ENCODE measurements around the gene MT1E.
"Not testable (repeated sequence)": the region's sequence is repeated elsewhere in the genome, so short reads cannot be mapped to it uniquely, and the experiment has no call there.

Gene MT1E

DNA sequence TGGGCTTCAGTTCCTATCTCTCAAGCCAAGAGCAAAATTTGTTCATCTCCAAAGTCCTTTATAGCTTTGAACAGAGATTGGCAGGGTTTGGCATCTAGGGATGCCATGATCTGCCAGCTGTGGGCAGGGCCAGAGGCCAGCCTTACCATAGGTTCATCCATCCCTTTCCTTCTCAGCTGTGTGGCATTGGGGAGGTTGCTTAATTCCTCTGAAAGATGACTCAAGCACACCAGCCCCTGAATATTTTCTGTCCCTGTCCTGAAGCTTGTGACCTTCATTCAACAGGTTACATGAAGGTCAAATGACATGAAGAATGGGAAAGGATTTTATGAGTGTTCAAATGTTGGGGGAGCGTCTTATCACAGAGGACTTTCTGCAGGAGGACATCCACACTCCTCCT is 38.9 kb downstream of the MT1E start:
- Histone ChIP-seq H3F3A (ENCODE audit: control insufficient read depth, insufficient read depth) (no peaks in the 10 kb centered on the region), H3K4me3 (ENCODE audit: low read length) (no peak overlapping the region), H3K27me3 (ENCODE audit: control insufficient read depth, low read length) (peaks cover 53% of the 10 kb centered on the region), H4K20me1 (ENCODE audit: control insufficient read depth, insufficient read depth, low read depth, low read length) (no peaks in the 10 kb centered on the region), H3K9me3 (ENCODE audit: control insufficient read depth, insufficient read depth, low read length) (no peaks in the 10 kb centered on the region), H3K9me2 (replicated peaks; ENCODE audit: control insufficient read depth, low read length) (no peaks in the 10 kb centered on the region), H3K36me3 (ENCODE audit: control insufficient read depth, low read length) (no peaks in the 10 kb centered on the region), H3K4me1 (ENCODE audit: control insufficient read depth, low read length) (no peaks in the 10 kb centered on the region), H3K79me2 (ENCODE audit: control insufficient read depth, low read length) (no peaks in the 10 kb centered on the region), H3K4me2 (ENCODE audit: low read length) (no peak overlapping the region), H3K27ac (ENCODE audit: low read depth, low read length) (no peak overlapping the region)
- no peak for TF ChIP-seq EZH2phosphoT487 (IDR thresholded peaks at IDR 0.05; ENCODE audit: borderline replicate concordance, low read length)
- TF ChIP-seq, protein P1, sequence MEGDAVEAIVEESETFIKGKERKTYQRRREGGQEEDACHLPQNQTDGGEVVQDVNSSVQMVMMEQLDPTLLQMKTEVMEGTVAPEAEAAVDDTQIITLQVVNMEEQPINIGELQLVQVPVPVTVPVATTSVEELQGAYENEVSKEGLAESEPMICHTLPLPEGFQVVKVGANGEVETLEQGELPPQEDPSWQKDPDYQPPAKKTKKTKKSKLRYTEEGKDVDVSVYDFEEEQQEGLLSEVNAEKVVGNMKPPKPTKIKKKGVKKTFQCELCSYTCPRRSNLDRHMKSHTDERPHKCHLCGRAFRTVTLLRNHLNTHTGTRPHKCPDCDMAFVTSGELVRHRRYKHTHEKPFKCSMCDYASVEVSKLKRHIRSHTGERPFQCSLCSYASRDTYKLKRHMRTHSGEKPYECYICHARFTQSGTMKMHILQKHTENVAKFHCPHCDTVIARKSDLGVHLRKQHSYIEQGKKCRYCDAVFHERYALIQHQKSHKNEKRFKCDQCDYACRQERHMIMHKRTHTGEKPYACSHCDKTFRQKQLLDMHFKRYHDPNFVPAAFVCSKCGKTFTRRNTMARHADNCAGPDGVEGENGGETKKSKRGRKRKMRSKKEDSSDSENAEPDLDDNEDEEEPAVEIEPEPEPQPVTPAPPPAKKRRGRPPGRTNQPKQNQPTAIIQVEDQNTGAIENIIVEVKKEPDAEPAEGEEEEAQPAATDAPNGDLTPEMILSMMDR (IDR thresholded peaks at IDR 0.05; ENCODE audit: low read depth, low read length, poor library complexity, severe bottlenecking): no peak

DNA sequence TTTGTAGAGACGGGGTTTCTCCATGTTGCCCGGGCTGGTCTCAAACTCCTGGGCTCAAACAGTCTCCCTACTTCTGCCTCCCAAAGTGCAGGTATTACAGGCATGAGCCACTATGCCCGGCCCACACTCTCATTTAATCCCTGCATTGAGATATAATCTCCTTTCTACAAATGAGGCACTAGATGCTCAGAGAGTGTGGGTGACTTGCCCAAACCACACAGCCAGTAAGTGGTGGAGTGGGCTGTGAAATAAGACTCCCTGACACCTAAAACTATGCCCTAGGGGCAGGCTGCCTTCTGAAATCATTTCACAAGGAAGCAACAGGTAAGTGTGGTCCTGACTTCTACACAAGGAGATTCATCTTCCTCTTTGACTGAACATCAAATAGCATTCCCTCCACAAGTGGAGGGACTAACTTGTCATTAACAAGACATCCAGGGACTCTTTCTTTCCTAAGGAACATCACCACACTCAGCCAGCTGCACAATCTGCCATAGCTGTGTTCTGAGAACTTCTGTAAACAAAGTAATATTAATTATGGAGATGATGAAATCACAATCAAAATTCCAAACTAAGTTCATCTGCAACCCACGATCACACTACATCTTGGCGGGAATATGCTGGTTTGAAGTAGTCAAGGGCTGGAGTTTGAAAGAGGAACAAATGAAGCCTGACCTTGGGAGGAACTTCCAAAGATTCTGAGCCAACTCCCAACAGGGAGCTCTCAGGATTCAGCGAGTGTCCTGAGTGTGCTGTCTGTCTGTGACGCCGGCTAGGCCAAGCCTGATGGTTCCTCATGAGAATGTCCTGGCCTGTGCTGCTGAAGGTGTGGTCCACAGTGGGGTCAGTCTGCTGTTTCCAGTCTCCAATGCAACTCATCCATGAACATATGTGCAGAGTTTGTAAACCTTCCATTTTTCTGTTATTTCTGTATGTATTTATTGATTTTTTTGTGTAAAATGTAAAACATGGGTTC is 40.0 kb downstream of the MT1E start:
- H3K4me2 ChIP-seq (ENCODE audit: low read length); H3K9me2 ChIP-seq (replicated peaks; ENCODE audit: control insufficient read depth, low read length); H3K36me3 ChIP-seq (ENCODE audit: control insufficient read depth, low read length); H4K20me1 ChIP-seq (ENCODE audit: control insufficient read depth, insufficient read depth, low read depth, low read length); H3K4me1 ChIP-seq (ENCODE audit: control insufficient read depth, low read length); H3K27ac ChIP-seq (ENCODE audit: low read depth, low read length); H3K79me2 ChIP-seq (ENCODE audit: control insufficient read depth, low read length); H3K4me3 ChIP-seq (ENCODE audit: low read length); H3F3A ChIP-seq (ENCODE audit: control insufficient read depth, insufficient read depth); H3K9me3 ChIP-seq (ENCODE audit: control insufficient read depth, insufficient read depth, low read length): not testable (repeated sequence)
- peaks cover 55% of the 10 kb centered on the region for H3K27me3 ChIP-seq (ENCODE audit: control insufficient read depth, low read length)

DNA sequence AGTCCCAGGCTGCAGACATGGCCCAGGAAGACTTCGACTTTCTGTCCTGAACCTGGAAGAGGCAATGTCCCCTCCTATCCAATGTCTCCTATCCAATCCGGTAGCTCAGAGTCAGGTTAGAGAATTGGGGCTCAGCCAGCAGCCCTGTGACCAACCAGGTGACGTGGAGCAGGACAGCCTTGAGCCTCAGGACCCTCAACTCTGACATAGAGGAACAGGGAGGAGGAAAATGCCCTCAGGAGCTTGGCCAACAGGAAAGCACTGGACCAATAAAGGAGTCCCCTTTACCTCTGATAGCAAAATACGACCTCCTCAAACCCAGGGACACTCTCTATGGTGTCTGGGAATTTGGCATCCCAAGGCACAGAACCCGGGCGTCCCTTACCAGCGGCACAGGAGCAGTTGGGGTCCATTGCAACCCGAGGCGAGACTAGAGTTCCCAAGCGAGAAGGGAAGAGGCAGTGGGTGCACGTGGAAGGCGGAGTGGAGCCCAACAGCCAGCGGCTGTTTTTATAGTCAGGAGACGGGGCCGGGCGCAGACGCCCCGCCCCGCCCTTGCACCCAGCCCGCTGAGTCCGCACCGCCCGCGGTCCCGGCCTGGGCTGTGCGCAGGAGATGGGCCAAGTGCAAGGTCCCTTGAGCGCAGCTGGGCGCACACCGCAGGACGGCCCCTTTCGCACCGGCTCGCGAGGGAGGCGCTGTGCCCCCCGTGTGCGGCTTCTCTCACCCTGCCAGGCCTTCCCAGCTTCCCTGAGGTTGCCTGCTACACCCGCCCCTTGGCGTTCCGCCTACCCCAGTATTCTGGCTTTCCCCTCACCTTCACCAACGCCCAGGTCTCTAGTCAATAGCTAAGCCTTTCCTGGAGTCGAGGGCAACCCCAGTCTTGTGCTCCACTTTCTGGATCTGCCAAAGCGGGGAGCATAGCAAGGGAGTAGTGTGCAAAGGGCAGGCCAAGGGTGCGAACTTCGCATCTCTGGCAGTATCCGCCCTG is 42.3 kb downstream of the MT1E start, which contains the start of gene MT1G:
TSS of gene MT1G (minus strand) at position 485 of the 991 bp plus-strand sequence. CDS start at position 413, 72 bp downstream.
- TF ChIP-seq, protein P1 (IDR thresholded peaks at IDR 0.05; ENCODE audit: low read depth, low read length, poor library complexity, severe bottlenecking): no peak
- TF ChIP-seq EZH2phosphoT487 (IDR thresholded peaks at IDR 0.05; ENCODE audit: borderline replicate concordance, low read length): 0 out of 2 replicates have a peak, but pooled peaks have one; percentile 16
- H3K27ac ChIP-seq (ENCODE audit: low read depth, low read length): no peak within 1 kb of the TSS
- H3K79me2 ChIP-seq (ENCODE audit: control insufficient read depth, low read length): no peaks in the 10 kb centered on the region
- no peaks in the 10 kb centered on the region for H3K9me2 ChIP-seq (replicated peaks; ENCODE audit: control insufficient read depth, low read length)
- no peaks in the 10 kb centered on the region for H3K36me3 ChIP-seq (ENCODE audit: control insufficient read depth, low read length)
- peaks cover 71% of the 10 kb centered on the region for H3K27me3 ChIP-seq (ENCODE audit: control insufficient read depth, low read length)
- H3F3A ChIP-seq (ENCODE audit: control insufficient read depth, insufficient read depth): no peaks in the 10 kb centered on the region
- no peak within 1 kb of the TSS for H3K4me2 ChIP-seq (ENCODE audit: low read length)
- H3K4me3 ChIP-seq (ENCODE audit: low read length): no peak within 1 kb of the TSS
- no peaks in the 10 kb centered on the region for H3K4me1 ChIP-seq (ENCODE audit: control insufficient read depth, low read length)
- no peaks in the 10 kb centered on the region for H3K9me3 ChIP-seq (ENCODE audit: control insufficient read depth, insufficient read depth, low read length)
- H4K20me1 ChIP-seq (ENCODE audit: control insufficient read depth, insufficient read depth, low read depth, low read length): no peaks in the 10 kb centered on the region

All from DOHH2 (cell line).